Esophagus squamous epithelium (tissue), 4 donors: ENCODE results near the gene PCDH12.

Experiments used
- CTCF ChIP-seq, 6 experiments: fragments of 450-650 bp in 4 of 6; fragments of 200-600 bp in 2 of 6; sonication (generic) in 2 of 6; IDR thresholded peaks; one replicate each; pipeline ENCODE4 v1.5.1; 2016 to 2019; ENCODE audit warnings: antibody characterized with exemption in 6 of 6, mild to moderate bottlenecking in 4 of 6, moderate library complexity in 4 of 6
- POLR2A ChIP-seq, 4 donors: fragments of 450-650 bp; IDR thresholded peaks; one replicate each; pipeline ENCODE4 v1.6.1; 2017; ENCODE audit warnings: antibody characterized with exemption in 4 of 4, mild to moderate bottlenecking in 4 of 4, moderate library complexity in 3 of 4

DNA sequence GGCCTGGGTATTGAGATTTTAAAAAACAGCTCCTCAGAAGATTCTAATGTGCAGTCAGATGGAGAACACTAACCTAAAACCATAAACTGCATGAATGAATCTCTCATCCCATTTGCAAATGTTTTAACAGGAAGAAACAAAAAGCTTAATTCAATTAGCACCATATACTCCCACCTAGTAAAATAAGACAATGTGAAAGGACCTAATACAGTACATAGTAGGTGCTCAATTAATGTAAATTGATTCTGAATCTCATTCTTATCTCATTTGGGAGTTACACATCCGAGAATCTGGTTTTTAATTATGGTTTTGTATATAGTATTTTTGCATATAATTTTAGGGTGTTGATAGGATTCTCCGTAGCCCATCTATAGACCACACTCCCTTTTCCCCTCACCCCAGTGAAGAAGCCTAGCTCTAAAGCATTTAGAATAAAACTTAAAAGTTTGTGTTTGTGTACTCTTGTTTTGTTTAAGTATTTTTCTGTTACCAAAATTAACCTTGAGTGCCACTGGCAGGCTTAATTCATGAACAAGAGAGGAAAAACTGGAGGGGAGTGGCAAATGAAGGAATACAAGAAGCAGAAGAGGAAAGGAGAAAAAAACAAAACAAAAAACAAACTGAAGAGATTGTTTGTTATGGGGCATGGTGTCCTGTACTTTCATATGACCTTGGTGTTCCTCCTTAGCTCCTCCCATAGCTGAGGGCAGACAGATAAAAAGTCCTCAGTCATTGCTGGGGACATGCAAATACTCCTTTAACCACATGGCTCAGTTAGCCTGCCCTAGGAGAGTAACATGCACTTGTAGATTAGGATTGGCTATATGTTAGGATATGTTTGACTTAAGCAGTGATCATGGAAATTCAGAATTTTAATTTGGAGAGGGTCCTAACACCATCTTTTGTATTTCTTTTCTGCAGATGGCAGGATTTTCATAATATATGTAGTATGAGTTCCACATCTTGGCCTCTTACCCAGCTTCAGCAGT is 12.1 kb upstream of the PCDH12 start:
- TF ChIP-seq CTCF (IDR thresholded peaks at IDR 0.05) (no peak), POLR2A (IDR thresholded peaks at IDR 0.05) (peak in 1 of 4 donors; percentile 30)
